Endothelial cell of hepatic sinusoid (primary cell): ENCODE data around the gene NKX6-2.

Source experiments
- in situ Hi-C: cut with HindIII; loops from 2 replicates; pipeline ENCODE4 v1.10.0; 2017; ENCODE audit warnings: low sequenced_read_pairs

Gene NKX6-2

DNA sequence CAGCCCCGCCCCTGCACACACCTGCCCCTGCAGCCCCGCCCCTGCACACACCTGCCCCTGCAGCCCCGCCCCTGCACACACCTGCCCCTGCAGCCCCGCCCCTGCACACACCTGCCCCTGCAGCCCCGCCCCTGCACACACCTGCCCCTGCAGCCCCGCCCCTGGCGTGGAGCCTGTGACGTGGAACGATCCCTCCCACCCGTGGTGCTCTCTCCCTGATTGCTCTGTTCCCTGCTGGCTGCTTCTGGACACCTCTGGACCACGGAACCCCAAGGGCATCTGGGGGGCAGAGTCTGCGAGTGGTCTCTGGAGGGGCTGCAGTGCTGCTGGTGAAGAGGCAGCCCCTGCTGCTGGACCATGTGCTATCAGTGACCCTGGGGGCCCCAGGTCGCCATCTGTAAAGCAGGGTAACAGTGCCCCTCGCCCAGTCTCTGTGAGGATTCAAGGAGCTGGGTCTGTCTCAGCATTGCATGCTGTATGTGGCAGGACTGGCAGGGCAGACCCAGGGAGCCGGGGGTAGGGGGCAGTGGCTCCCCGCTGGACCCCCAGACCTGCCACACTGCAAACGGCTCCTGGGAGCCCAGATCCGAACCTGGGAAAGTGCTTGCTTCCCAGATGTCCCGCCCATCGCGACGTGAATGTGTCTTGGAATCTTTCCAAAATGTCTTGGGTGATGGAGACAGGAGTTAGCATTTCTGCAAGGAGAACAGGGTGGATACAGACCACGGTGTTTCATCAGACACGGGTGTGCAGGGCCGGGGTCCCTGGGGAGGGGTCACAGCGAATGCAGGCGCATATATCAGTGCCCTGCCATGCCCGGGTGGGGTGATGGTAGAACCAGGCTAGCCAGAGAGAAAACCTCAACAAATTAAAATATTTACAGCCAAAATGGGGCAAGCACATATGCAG, 27.9 kb upstream of the NKX6-2 start:
- in situ Hi-C loops: no loop called here

DNA sequence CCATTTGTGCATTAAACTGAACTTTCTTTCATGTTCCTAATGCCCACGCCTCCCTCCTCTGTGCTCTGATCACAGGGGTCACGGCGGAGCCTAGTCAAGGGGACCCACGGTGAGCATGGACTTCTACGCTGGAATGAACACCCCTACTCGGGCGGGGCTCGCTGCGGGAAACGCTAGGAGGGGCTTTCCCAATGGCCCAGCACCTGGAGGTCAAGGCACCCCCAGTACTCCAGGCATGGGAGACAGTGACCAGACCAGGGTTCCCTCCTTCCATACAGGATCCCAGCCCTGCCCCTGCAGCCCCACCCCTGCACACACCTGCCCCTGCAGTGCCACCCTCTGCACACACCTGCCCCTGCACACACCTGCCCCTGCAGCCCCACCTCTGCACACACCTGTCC, 27.1 kb upstream of the NKX6-2 start:
- in situ Hi-C loops: no loop called here

DNA sequence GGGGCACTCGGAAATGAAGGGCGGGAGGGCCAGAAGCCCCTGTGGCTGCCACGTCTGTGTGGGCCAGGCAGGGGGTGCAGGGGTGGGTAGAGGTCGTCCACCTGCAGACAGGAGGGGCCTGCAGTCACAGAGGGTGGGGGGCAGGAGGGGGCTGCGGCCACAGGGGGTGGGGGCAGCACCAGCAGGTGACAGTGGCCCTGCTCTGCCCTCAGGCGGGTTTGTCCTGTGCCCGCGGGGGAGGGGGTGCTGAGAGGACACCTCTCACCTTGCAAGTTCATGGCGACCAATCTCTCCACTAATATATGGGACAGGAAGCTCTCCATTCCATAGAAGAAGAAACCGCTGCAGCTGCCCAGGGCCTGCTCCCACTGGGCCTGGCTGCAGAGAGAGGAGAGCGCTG, 26.6 kb upstream of the NKX6-2 start:
- in situ Hi-C loops: no loop called here

DNA sequence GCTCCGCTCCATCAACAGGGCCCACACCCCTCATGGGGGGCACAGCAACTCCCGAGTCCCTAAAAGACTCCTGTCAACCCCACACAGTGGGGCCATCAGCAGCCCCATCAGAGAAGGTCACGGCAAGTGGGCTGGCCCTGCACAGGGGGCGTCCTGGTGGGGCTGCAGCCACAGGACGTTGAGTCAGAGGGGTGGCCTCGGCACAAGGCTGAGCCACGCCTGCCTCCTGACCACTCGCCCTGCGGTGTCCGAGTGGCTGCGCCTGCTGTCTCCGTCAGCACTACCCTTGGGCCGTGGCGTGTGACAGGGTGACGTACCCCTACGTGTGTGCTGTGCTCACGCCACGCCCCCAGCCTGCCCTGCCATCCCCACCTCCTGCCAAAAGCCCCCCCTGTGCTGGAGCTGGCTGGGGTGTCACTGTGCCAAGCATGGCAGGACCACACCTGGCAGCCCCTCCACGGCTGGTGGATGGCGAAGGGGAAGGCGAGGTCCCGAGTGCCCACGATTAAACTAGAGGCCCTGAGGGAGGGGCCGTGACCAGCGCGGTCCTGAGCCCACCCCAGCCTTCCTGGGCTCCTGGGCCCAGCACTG, 26.0 kb upstream of the NKX6-2 start:
- in situ Hi-C loops: no loop called here

DNA sequence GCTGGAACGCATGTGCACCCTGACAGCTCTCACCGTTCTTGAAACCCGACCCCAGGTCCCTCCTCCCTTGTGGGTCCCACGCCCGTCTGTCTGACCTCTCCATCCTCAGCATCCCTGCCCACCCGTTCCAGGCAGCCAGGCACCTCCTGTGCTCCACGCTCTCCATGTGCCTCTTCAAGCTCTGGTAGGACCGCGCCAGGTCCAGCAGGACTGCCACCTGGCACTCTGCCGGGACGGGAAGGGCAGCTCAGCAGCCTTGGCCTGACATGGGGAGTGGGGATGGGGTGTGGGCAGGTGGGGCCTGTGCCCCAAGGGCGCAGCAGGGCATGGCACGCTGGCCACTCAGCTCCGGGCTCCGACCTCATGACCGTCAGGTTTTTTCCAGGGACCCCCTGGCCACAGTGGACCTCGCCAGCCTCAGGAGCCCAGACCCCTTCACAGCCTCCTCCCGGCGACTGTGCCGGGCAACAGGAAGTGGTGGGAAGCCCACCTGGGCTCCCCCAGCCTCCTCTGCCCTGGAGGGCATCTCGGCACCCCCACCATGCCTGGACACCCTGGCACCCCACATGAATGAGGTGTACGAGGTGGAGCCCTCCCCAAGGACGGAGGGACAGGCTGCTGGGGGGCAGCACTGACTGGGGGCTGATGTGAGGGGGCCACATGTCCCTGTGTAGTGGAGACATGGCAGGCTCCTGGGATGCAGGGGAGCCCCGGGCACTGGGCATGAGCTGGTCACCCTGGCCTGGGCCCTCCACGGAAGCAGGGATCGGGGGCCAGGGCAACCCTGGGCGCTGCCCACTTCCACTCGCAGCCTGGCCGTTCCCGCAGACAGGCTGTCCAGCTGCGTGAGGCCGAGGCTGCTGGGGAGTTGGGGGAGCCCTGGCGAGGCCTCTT, 25.1 kb upstream of the NKX6-2 start:
- in situ Hi-C loops: no loop called here

DNA sequence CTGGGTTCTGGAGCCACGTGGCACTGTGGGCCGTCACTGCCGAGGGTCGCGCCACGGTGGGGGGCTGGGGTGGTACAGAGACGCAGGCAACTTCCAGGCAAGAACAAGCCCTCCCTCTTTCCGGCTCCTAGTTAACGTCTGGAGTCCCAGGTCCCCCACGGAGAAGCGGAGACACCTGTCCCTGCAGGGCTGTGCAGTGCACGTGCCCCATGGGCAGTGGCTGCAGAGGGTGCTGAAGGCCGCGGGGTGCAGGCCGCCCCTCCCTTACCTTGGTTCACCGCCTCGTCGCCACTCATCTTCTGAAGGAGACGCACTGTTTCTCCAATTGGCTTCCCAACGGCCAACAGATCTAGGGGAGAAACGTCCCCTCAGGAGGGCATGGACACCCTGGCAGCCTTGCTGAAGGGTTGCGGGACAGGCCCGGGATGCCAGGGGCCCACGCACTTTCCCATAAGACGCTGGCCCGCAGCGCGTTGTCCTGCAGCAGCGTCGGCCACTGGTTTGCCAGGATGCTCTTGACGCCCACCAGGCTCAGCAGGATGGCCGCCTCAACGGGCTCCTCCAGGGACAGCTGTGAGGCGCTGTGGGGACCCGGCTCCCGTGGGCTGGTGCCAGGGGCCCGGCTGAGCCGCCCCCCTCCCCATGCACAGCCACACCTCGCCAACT, 24.3 kb upstream of the NKX6-2 start:
- in situ Hi-C loops: no loop called here

DNA sequence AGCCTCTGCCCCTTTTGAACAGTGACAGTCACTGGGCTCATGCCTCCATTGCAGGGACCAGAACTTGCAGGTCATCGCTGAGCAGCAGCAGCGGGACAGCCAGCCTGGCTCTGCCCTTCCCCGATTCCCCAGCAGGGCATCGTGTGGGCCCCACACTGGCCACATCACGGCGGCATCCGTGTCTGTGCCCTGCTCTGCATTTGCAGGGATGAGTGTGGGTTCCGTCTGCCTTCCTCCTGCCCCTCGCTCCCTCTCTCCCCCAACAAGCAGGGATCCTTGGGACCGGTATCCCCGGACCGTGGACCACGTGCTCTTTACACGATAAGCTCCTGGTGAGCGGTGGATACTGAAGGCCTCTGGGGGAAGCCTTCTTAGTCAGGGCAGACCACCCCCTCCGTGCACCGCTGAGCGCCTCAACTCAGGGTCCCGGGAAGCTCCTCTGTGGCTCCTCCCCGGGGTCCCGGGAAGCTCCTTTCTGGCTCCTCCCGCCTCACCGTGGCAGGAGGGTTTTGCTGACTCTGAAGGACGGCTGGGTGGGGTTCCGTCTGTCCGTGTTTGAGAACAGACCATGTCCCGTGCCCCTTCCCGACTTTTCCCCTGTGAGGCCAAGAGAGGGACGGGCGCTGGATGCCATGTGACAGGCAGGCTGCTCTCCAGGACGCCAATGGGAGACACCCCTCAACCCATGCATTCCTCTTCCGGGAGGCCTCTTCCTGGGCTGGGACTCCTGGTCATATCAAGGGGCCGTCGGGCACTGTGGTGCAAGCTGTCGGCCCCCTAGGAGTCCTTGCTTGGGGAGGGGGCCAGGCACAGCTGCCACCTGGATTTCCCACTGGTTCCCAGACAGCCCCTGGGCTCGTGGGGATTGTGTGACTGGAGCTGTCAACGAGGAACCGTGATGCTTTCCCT, 23.5 kb upstream of the NKX6-2 start:
- in situ Hi-C loops: no loop called here

DNA sequence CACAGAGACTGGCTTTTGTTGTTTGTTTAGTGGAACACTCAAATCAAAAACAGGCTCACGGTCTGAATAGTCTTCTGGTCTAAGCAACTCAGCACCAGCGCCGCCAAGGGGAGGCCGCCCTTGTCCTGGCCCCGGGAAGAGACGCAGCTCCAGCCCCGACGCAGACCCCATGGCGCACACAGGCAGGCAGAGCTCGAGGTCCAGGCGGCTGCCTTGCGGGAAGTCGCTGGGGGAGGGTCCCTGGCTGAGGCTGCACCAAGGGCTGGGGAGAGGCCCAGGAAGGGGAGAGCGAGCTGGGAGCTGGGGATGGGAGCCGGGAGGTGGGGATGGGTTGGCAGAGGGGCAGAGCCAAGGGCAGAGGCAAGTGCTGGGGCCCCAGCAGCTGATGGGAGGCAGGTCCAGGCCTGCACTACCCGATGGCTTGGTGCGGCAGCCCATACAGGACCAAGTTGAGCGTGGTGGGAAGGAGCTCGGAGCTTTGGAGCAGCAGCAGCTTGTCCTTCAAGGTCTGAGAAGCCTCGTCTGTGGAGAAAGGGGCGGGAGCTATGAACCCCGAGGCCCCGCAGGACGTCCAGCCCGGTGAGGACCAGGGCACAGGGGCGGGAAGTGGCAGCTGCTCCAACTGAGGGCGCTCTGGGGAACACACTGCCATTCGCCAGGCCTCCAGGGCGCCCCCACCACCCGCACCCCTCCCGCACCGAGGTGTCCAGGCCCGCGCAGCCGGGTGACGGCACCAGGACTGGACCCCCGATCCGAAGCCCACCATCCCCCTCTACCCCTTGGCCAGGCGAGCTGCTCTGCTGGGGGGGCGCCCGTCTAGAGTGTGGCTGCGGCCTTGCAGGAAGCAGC, 22.7 kb upstream of the NKX6-2 start:
- in situ Hi-C loops: no loop called here

DNA sequence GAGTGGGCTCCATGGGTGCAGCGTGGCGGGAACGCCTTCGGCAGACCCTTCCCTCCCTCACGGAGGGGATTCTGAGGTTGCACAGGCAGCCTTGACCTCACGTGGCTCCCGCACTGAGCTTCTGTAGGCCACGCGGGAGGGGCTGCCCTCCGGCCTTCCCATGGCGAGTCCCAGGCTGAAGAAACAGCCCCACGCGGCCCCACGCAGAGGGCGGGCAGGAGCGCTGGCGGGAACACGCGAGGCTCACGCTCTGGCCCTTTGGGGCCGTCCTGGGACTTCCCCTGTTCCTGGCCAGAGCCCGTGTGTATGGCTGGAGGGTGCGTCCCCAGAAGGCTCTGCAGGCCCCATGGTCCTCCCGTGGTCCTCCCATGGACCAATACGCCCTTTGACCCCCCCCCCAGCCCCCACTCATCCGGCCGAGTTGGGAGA, 21.7 kb upstream of the NKX6-2 start:
- in situ Hi-C loops: no loop called here

DNA sequence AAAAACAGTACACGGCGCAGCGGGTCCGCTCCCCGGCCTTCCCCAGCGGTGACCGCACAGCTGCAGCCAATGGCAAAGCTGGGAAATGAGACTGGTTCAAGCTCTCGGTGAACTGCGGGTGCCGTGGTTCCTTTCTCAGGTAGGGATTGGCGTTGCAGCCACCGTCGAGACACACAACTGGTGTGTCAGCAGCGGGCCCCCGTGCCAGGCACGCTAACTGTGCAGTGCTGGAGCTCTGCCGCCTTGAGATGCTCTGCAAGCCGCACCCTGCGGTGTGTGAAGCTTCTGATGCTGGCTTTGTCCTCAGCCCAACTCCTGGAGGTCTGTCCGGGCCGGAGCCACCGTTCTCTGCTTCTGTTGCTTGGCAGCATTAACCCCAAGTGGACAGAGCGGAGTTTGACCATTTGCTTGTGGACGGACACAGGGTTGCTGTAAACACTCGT, 20.6 kb upstream of the NKX6-2 start:
- in situ Hi-C loops: no loop called here

DNA sequence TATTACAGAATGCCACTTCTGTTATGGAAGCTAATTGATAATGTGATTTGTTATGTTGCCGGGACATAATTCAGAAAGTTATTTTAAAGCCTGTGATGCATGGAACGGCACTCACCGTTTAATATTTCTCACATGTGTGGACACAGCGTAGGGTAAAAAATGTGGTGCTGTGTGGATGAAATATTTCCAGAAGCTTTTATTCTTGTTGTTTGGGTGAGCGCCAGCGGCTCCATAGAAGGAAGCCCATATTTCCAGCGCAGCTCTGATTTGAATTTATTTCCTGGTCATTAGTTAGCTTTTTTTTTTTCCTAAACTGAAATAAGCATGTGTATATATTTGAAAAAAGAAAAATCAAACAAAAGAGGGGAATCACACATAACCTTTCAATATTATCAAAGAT, 20.2 kb upstream of the NKX6-2 start:
- in situ Hi-C loops: no loop called here

DNA sequence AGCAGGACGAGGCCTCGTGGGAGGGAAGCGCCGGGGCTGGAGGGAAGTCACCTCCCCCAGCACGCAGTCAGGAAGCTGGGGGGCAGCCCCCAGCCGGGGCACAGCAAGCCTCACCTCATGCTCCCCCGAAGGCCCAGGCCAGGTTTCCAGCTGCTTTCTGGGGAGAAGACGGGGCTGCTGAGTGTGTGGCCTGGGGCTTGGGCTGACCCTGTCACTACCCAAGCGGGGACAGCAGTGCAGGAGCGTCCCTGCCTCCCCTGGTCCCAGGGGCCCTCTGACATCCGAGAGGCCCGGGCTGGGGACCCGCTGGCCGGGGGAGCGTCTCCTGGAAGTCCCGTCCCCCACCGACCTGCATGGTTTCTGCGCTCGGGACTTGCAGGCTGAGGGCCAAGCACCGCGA, 19.7 kb upstream of the NKX6-2 start:
- in situ Hi-C loops: no loop called here

DNA sequence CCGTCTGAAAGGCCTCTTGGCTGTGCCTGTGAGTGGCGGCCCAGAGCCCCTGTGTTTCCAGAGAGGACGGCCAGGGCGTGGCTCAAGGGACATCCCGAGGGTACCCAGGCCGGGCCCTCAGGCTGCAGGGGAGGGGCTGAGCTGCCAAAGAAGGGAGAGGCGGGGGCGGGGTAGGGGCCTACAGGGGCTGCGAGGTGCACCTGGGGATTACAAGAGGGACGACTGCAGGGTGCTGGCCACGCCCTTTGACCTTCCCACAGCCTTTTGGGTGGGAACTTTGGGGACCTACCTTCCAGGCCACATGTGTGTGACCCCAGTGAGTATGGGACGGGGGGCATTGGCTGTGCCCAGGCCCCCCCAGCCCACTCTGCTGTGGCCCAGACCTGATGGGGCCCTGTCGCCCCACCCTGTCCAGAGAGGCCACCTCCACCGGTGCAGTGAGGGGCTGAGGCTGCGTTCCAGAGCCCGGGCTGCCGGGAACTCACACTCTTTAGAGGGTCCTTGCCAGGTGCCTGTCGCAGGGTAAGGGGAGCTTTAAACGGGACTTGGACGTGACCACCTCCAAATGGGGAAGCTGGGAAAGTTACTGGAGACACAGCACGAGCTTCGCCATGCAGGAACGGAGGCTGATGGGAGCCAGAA, 19.0 kb upstream of the NKX6-2 start:
- in situ Hi-C loops: no loop called here

DNA sequence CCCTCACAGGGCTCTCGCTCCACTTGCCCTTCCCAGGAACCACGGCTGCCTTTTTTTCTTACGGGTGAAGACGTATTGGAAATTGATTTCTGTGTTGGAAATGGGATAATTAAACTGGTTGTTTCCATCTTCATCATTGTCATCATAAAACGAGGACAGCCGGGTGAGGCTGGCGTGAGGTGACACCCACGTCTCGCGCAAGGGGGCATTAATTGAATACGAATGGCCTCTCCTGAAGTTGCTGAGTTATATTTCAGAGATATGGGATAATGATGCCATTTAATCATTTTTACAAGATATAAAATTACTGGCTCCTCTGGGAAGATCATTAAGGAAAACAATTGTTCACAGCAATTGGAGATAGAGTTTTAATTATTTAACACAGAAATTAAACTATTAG, 18.3 kb upstream of the NKX6-2 start:
- in situ Hi-C loops: no loop called here

DNA sequence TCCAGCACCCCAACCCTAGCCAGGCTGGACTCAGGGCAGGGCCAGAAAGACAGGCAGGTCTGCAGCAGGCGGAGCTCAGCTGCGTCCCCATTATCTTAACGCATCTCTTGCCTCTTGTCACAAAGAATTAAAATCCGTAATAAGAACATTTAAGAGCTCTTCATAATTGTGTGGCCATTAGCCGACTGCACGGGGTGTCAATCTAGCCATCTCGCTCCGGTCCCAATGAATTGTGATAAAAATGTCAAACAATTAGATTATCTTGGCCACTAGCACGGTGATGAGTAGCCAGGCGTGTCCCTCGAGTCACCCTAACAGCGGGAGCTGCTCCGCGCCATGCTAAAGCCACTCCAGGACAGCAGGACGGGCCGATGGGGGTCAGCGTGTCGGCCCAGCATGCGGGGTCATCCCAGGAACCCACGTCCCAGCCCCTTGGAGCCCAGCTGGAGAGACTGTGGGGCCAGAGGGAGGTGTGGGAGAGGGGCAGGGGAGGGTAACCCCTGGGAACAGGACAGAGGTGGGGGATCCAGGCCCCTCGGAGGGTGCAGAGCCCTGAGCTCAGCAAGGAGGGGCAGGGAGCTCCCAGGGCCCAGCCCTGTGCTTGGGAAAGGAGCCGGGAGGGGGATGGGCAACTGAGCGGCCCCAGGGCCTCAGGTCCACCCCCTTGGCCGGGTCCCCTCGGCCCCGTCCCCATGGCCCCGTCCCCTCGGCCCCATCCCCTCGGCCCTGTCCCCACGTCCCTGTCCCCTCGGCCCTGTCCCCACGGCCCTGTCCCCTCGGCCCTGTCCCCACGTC, 17.7 kb upstream of the NKX6-2 start:
- in situ Hi-C loops: no loop called here

DNA sequence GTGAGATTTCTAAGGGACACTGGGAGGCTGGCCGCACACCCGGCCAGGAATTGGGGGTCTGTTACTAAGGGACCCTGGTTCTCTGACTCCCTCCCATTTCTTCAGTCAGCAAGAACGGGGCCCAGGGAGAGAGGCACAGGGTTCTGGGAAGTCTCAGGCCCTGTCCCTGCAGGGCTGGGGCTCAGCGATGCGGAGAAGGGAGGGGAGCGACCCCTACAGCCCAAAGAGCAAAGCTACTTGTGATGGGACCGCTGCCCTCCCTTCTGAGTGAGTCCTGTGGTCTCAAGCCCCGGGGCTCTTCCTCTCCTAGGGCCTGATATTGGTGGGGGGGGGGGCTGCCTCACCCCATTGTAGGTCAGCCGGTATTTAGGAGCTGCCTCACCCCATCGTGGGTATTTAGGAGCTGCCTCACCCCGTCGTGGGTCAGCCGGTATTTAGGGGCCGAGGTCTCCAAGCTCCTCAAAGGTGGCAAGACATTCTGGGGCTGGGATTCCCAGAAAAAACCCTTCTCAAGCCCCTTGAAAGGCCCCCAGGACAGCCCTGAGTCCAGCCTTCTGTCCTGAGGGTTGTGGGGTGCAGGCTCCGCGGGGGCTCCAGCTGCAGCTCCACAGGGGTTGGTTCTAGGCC, 16.9 kb upstream of the NKX6-2 start:
- in situ Hi-C loops: no loop called here

DNA sequence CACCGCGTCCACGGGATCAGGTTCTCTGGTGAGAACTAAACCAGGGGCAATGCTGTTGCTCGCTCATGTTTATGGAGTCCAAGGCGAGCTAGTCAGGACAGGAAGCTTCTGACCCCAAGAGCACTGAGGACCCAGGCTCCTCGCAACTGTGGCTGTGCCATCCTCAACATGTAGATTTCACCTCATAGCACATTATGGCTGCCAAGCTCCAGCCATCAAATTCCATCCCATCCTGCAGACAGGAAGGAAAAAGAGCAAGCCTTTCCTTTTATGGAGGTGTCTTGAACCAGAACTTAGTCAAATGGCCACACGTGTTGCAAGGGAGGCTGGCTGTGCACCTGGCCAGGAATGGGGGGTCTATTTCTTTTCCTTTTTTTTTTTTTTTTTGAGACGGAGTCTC, 16.1 kb upstream of the NKX6-2 start:
- in situ Hi-C loops: no loop called here
